Uterus (tissue), 2 donors: Measurements from ENCODE around the gene RPL36.

ENCODE experiments used
- CTCF ChIP-seq, 4 experiments: fragments of 200-600 bp in 2 of 4; fragments of 450-650 bp in 2 of 4; sonication (generic) in 2 of 4; IDR thresholded peaks; one replicate each; pipeline ENCODE4 v1.5.1; 2016 to 2019; ENCODE audit warnings: antibody characterized with exemption in 4 of 4, mild to moderate bottlenecking in 2 of 4, moderate library complexity in 1 of 4
- POLR2A ChIP-seq, 2 donors: fragments of 450-650 bp; IDR thresholded peaks; one replicate each; pipeline ENCODE4 v1.6.1; 2016; ENCODE audit warnings: antibody characterized with exemption in 2 of 2, mild to moderate bottlenecking in 1 of 2, moderate library complexity in 1 of 2

GRCh38 chr19:5677136-5677535 is 13.0 kb upstream of the RPL36 start:
- TF ChIP-seq CTCF (IDR thresholded peaks at IDR 0.05) (no peak), POLR2A (IDR thresholded peaks at IDR 0.05) (no peak)
